SK-N-SH treated with all-trans-retinoic acid at 6 μM for 48 hours (cell line): ENCODE results near the gene ERFE.

ENCODE experiments used
- ATAC-seq: fragments of 200-7000 bp; cut with Tn5 transposase; 3 replicates; pipeline ENCODE4 v1.9.1; 2020; ENCODE audit warnings: mild to moderate bottlenecking, moderate library complexity
- ARNTL ChIP-seq: fragments of 450-650 bp; formaldehyde crosslinking; IDR thresholded peaks from 2 replicates; pipeline ENCODE4 v1.5.0; 2020; ENCODE audit warnings: low read depth, mild to moderate bottlenecking, moderate library complexity, borderline replicate concordance
- BACH2 ChIP-seq: fragments of 250-450 bp; sonication (Bioruptor Pico); IDR thresholded peaks from 2 replicates; pipeline ENCODE4 v1.9.0; 2021; ENCODE audit warnings: mild to moderate bottlenecking, borderline replicate concordance
- CSDC2 ChIP-seq: fragments of 250-450 bp; sonication (Bioruptor Pico); IDR thresholded peaks from 2 replicates; pipeline ENCODE4 v1.5.0; 2020; ENCODE audit warnings: mild to moderate bottlenecking, moderate library complexity
- ESRRG ChIP-seq: fragments of 250-450 bp; sonication (Bioruptor Pico); IDR thresholded peaks from 2 replicates; pipeline ENCODE4 v1.6.1; 2021; ENCODE audit warnings: mild to moderate bottlenecking
- GLIS3 ChIP-seq: fragments of 250-450 bp; sonication (Bioruptor Pico); IDR thresholded peaks from 2 replicates; pipeline ENCODE4 v1.5.0; 2020; ENCODE audit warnings: mild to moderate bottlenecking, moderate library complexity
- ISL1 ChIP-seq: fragments of 250-450 bp; sonication (Bioruptor Pico); IDR thresholded peaks from 2 replicates; pipeline ENCODE4 v2.1.2; 2022; ENCODE audit warnings: mild to moderate bottlenecking, moderate library complexity
- OSR1 ChIP-seq: fragments of 250-450 bp; sonication (Bioruptor Pico); IDR thresholded peaks from 2 replicates; pipeline ENCODE4 v1.8.0; 2022; ENCODE audit warnings: moderate library complexity, mild to moderate bottlenecking, inconsistent platforms
- POU6F1 ChIP-seq: fragments of 250-450 bp; sonication (Bioruptor Pico); IDR thresholded peaks from 2 replicates; pipeline ENCODE4 v1.8.0; 2021; ENCODE audit warnings: low read depth, mild to moderate bottlenecking, moderate library complexity, borderline replicate concordance
- PPARA ChIP-seq: fragments of 250-450 bp; sonication (Bioruptor Pico); IDR thresholded peaks from 2 replicates; pipeline ENCODE4 v1.5.0; 2020; ENCODE audit warnings: mild to moderate bottlenecking, borderline replicate concordance
- RARB ChIP-seq: fragments of 250-450 bp; sonication (Bioruptor Pico); IDR thresholded peaks from 2 replicates; pipeline ENCODE4 v1.8.0; 2021; ENCODE audit warnings: mild to moderate bottlenecking, moderate library complexity
- SNAI2 ChIP-seq: fragments of 250-450 bp; sonication (Bioruptor Pico); IDR thresholded peaks from 2 replicates; pipeline ENCODE4 v1.5.0; 2020; ENCODE audit warnings: mild to moderate bottlenecking, moderate library complexity
- TCF4 ChIP-seq: fragments of 250-450 bp; sonication (Bioruptor Pico); IDR thresholded peaks from 2 replicates; pipeline ENCODE4 v1.8.0; 2021; ENCODE audit warnings: mild to moderate bottlenecking, moderate library complexity, borderline replicate concordance
- TOX ChIP-seq: fragments of 250-450 bp; sonication (Bioruptor Pico); IDR thresholded peaks from 2 replicates; pipeline ENCODE4 v1.8.0; 2021; ENCODE audit warnings: mild to moderate bottlenecking, moderate library complexity, borderline replicate concordance
- ZC3H10 ChIP-seq: fragments of 250-450 bp; sonication (Bioruptor Pico); IDR thresholded peaks from 2 replicates; pipeline ENCODE4 v1.5.1; 2021; ENCODE audit warnings: mild to moderate bottlenecking, moderate library complexity
- ZFP3 ChIP-seq: fragments of 250-450 bp; sonication (Bioruptor Pico); IDR thresholded peaks from 2 replicates; pipeline ENCODE4 v1.5.0; 2020; ENCODE audit warnings: mild to moderate bottlenecking, moderate library complexity
- ZFP30 ChIP-seq: fragments of 450-650 bp; formaldehyde crosslinking; IDR thresholded peaks from 2 replicates; pipeline ENCODE4 v1.5.0; 2022; ENCODE audit warnings: mild to moderate bottlenecking, moderate library complexity
- ZNF565 ChIP-seq: fragments of 450-650 bp; formaldehyde crosslinking; conservative IDR thresholded peaks from 2 replicates; pipeline ENCODE4 v1.5.0; 2020; ENCODE audit warnings: low read depth, mild to moderate bottlenecking, moderate library complexity
- ZNF70 ChIP-seq: fragments of 450-650 bp; formaldehyde crosslinking; IDR thresholded peaks from 2 replicates; pipeline ENCODE4 v1.5.0; 2020; ENCODE audit warnings: mild to moderate bottlenecking, moderate library complexity
- ZNF8 ChIP-seq: fragments of 450-650 bp; formaldehyde crosslinking; IDR thresholded peaks from 2 replicates; pipeline ENCODE4 v1.5.0; 2020; ENCODE audit warnings: mild to moderate bottlenecking, moderate library complexity
- TF ChIP-seq, protein P1 (sequence below): fragments of 250-450 bp; sonication (Bioruptor Pico); IDR thresholded peaks from 2 replicates; pipeline ENCODE4 v1.5.1; 2021; ENCODE audit warnings: mild to moderate bottlenecking, moderate library complexity

ERFE gene

DNA sequence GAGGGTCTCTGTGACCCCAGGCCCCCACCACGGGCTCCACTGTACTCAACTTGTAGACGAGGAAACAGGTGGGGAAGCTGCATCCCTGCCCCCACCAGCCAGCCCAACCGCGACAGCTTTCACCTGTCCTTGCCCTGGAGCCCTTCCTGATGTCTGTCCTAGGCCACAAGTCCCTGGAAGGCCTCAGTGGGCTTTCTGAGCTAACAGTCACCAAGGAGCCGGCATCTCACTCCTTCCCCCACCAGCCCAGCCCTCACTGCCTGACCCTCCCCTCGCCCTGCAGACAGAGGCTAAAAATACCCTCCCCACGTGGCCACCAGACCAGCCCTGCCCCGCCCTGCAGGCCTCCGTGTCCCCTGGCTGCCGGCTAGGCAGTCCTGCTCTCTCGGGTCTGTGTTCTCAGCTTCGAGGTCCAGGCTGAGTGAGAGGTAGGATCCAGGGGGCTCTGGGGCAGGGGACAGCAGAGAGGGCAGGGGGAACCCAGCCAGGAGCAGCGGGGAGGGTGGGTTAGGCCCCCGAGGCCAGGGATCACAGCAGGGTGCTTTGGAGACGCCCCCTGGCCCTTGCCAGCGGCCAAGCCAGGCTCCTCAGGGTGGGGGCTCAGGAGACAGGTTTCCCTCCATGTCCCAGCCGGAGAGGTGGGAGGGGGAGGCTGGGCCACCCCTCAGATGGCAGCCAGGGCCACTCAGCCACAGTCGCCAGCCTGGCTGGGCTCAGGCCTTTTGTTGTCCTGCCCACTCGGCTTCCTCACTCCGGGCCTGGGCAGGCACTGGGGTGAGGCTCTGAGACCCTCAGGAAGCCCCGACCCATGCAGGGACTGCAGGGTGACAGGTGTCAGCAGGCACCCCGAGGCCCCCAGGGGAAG lies 20.2 kb upstream of the ERFE start, which contains the start of gene KLHL30:
KLHL30 (plus strand) TSS at position 338 of the 865 bp plus-strand sequence. CDS start 2,087 bp downstream, outside the sequence.
- no peak for ATAC-seq
- TF ChIP-seq ZNF565 (CRISPR knock-in tag) (no peak), ISL1 (CRISPR knock-in tag) (no peak), RARB (CRISPR knock-in tag) (no peak), TCF4 (CRISPR knock-in tag) (no peak), ZC3H10 (CRISPR knock-in tag) (no peak), ARNTL (CRISPR knock-in tag) (no peak), ZNF70 (CRISPR knock-in tag) (no peak), ZFP30 (CRISPR knock-in tag) (no peak), ZFP3 (CRISPR knock-in tag) (no peak)
- TF ChIP-seq, protein P1, sequence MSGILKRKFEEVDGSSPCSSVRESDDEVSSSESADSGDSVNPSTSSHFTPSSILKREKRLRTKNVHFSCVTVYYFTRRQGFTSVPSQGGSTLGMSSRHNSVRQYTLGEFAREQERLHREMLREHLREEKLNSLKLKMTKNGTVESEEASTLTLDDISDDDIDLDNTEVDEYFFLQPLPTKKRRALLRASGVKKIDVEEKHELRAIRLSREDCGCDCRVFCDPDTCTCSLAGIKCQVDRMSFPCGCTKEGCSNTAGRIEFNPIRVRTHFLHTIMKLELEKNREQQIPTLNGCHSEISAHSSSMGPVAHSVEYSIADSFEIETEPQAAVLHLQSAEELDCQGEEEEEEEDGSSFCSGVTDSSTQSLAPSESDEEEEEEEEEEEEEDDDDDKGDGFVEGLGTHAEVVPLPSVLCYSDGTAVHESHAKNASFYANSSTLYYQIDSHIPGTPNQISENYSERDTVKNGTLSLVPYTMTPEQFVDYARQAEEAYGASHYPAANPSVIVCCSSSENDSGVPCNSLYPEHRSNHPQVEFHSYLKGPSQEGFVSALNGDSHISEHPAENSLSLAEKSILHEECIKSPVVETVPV (CRISPR knock-in tag): no peak

- ATAC-seq: no peak
- TF ChIP-seq POU6F1 (CRISPR knock-in tag) (no peak), BACH2 (no peak), SNAI2 (CRISPR knock-in tag) (no peak), ZFP30 (CRISPR knock-in tag) (no peak), ZNF8 (CRISPR knock-in tag) (no peak), ZNF565 (CRISPR knock-in tag) (no peak), GLIS3 (CRISPR knock-in tag) (no peak), ESRRG (CRISPR knock-in tag) (no peak)
- TF ChIP-seq, all 23 proteins: peak for 0
Measured at GRCh38 chr2:238139196-238140039, 19.4 kb upstream of the ERFE start.

GRCh38 chr2:238140040-238140439 lies 18.7 kb upstream of the ERFE start:
- TF ChIP-seq ZFP30 (CRISPR knock-in tag): no peak
- TF ChIP-seq BACH2: no peak
- no peak for TF ChIP-seq ZFP3 (CRISPR knock-in tag)
- no peak for TF ChIP-seq ZNF70 (CRISPR knock-in tag)
- TF ChIP-seq OSR1 (CRISPR knock-in tag): no peak
- no peak for TF ChIP-seq TOX (CRISPR knock-in tag)
- TF ChIP-seq RARB (CRISPR knock-in tag): no peak
- TF ChIP-seq ARNTL (CRISPR knock-in tag): no peak
- no peak for TF ChIP-seq ESRRG (CRISPR knock-in tag)
- no peak for TF ChIP-seq POU6F1 (CRISPR knock-in tag)
- TF ChIP-seq, protein P1 (CRISPR knock-in tag): no peak
- no peak for TF ChIP-seq ISL1 (CRISPR knock-in tag)
- TF ChIP-seq CSDC2 (CRISPR knock-in tag): no peak
- no peak for TF ChIP-seq PPARA
- no peak for TF ChIP-seq ZC3H10 (CRISPR knock-in tag)
- ATAC-seq: no peak
